B cell (primary cell): ENCODE data around the gene LOC101059915.

Experiments used
- CTCF ChIP-seq: fragments of 200-600 bp; IDR thresholded peaks from one replicate; pipeline ENCODE4 v1.8.0; 2022; ENCODE audit warnings: antibody characterized with exemption, mild to moderate bottlenecking
- EZH2 ChIP-seq: IDR thresholded peaks from 2 replicates; pipeline ENCODE4 v1.6.1; 2012; ENCODE audit warnings: borderline replicate concordance, low read depth, mild to moderate bottlenecking, moderate library complexity, low read length; ENCODE audit not compliant: insufficient read depth, poor library complexity, severe bottlenecking

- TF ChIP-seq CTCF (no peak), EZH2 (no peak)
Observed at GRCh38 chrX:71667328-71668247, at the start of gene LOC101059915.
